Measurements from ENCODE around the gene SLC25A48. TPM values are rescaled to one million over a fixed set of nuclear protein-coding genes. Genes with fewer than 3 reads are reported as not detected.
"Not testable (repeated sequence)": the region's sequence is repeated elsewhere in the genome, so short reads cannot be mapped to it uniquely, and the experiment has no call there.

SLC25A48 gene
- total and polyA plus RNA-seq, 11 donors: 0.38 to 8.7 (median 1.7) TPM; not detected in 6

- no peak overlapping the region for H3K4me3 ChIP-seq
- no peaks in the 10 kb centered on the region for H3K27me3 ChIP-seq
- 69 to 74% (median 72%) methylated on average over 2 of the region's 2 CpGs for WGBS, 4 donors
- peaks cover 0 to 5% (median 0%) of the 10 kb centered on the region in 12 donors for H3K4me1 ChIP-seq
- H3K9me3 ChIP-seq: peaks cover 0 to 7% (median 0%) of the 10 kb centered on the region in 12 donors
- TF ChIP-seq POLR2A (IDR thresholded peaks at IDR 0.05) (no peak), CTCF (IDR thresholded peaks at IDR 0.05) (no peak)
- ATAC-seq (no peak), DNase-seq (no peak)
- intact Hi-C loops (cut with DNase I): no loop called here
- H3K27ac ChIP-seq: no peak overlapping the region
- H3K36me3 ChIP-seq: no peaks in the 10 kb centered on the region
These were observed 23.3 kb downstream of the SLC25A48 start for GRCh38 chr5:135857630-135858311.

GRCh38 chr5:135859186-135859585 is 24.7 kb downstream of the SLC25A48 start:
- H3K4me3 ChIP-seq; intact Hi-C loops (cut with DNase I); DNase-seq; H3K27me3 ChIP-seq; H3K4me1 ChIP-seq; ATAC-seq; H3K36me3 ChIP-seq; H3K9me3 ChIP-seq; H3K27ac ChIP-seq: not testable (repeated sequence)
- 58 to 70% (median 65%) methylated on average over 3 of the region's 3 CpGs for WGBS, 4 donors

- ATAC-seq: no peak
- H3K4me1 ChIP-seq: peaks cover 0 to 5% (median 0%) of the 10 kb centered on the region in 12 donors
These were observed 25.2 kb downstream of the SLC25A48 start for GRCh38 chr5:135859641-135860040.

GRCh38 chr5:135861641-135862040 is 27.2 kb downstream of the SLC25A48 start:
- TF ChIP-seq POLR2A (IDR thresholded peaks at IDR 0.05): no peak
- TF ChIP-seq CTCF (IDR thresholded peaks at IDR 0.05): no peak
- Histone ChIP-seq H3K27me3 (no peaks in the 10 kb centered on the region), H3K27ac (no peak overlapping the region), H3K36me3 (no peaks in the 10 kb centered on the region), H3K4me1 (peaks cover 0 to 7% (median 0%) of the 10 kb centered on the region in 12 donors), H3K4me3 (no peak overlapping the region), H3K9me3 (peaks cover 0 to 3% (median 0%) of the 10 kb centered on the region in 12 donors)
- WGBS, 4 donors: 80 to 91% (median 86%) methylated on average over 1 of the region's 1 CpG
- peak in 2 of 4 donors; percentile 2 to 6 for ATAC-seq
- intact Hi-C loops (cut with DNase I): no loop called here
- DNase-seq: no peak

More at GRCh38 chr5:135859641-135860040, 25.2 kb downstream of the SLC25A48 start:
- H3K27me3 ChIP-seq: no peaks in the 10 kb centered on the region
- no peak overlapping the region for H3K27ac ChIP-seq
- DNase-seq: no peak
- H3K4me3 ChIP-seq: no peak overlapping the region
- intact Hi-C loops (cut with DNase I): no loop called here
- 50 to 62% (median 53%) methylated on average over 1 of the region's 1 CpG for WGBS, 4 donors
- TF ChIP-seq POLR2A (IDR thresholded peaks at IDR 0.05): no peak
- no peak for TF ChIP-seq CTCF (IDR thresholded peaks at IDR 0.05)
- H3K36me3 ChIP-seq: no peaks in the 10 kb centered on the region
- peaks cover 0 to 3% (median 0%) of the 10 kb centered on the region in 12 donors for H3K9me3 ChIP-seq

- ATAC-seq (peak in 1 of 4 donors; percentile 11), DNase-seq (no peak)
- intact Hi-C loops (cut with DNase I): no loop called here
- Histone ChIP-seq H3K27ac (no peak overlapping the region), H3K4me3 (no peak overlapping the region), H3K4me1 (peaks cover 0 to 7% (median 0%) of the 10 kb centered on the region in 12 donors), H3K36me3 (no peaks in the 10 kb centered on the region), H3K9me3 (peaks cover 0 to 3% (median 0%) of the 10 kb centered on the region in 12 donors), H3K27me3 (no peaks in the 10 kb centered on the region)
- TF ChIP-seq POLR2A (IDR thresholded peaks at IDR 0.05): no peak
- no peak for TF ChIP-seq CTCF (IDR thresholded peaks at IDR 0.05)
These were observed 27.6 kb downstream of the SLC25A48 start for GRCh38 chr5:135862086-135862485.

All from heart left ventricle (tissue), 16 donors.